H9 (cell line): ENCODE data around the gene RRBP1. TPM values are rescaled to one million over a fixed set of nuclear protein-coding genes. Genes with fewer than 3 reads are reported as not detected.

Experiments used
- DNase-seq: peaks from one replicate; pipeline ENCODE4 v3.0.0-alpha.2; 2017
- H2AFZ ChIP-seq: one replicate; pipeline ENCODE4 v1.6.1; 2013; ENCODE audit warnings: mild to moderate bottlenecking, low read length, control low read depth, moderate library complexity
- H2AK5ac ChIP-seq: 2 replicates; pipeline ENCODE4 v1.6.1; 2013; ENCODE audit warnings: low read length, control low read depth, mixed read lengths; ENCODE audit not compliant: insufficient read length
- H2BK120ac ChIP-seq: one replicate; pipeline ENCODE4 v1.6.1; 2013; ENCODE audit warnings: low read depth, mild to moderate bottlenecking, low read length, control low read depth, inconsistent platforms; ENCODE audit not compliant: poor library complexity, severe bottlenecking
- H2BK12ac ChIP-seq: 2 replicates; pipeline ENCODE4 v1.6.1; 2013; ENCODE audit warnings: low read length, control low read depth, mixed read lengths, low read depth; ENCODE audit not compliant: insufficient read length
- H2BK15ac ChIP-seq: 2 replicates; pipeline ENCODE4 v1.6.1; 2013; ENCODE audit warnings: low read depth, low read length, control low read depth
- H2BK20ac ChIP-seq: one replicate; pipeline ENCODE4 v1.6.1; 2013; ENCODE audit warnings: low read depth, mild to moderate bottlenecking, low read length, control low read depth, inconsistent platforms; ENCODE audit not compliant: poor library complexity, severe bottlenecking
- H2BK5ac ChIP-seq: 2 replicates; pipeline ENCODE4 v1.6.1; 2013; ENCODE audit warnings: low read length, control low read depth, mixed read lengths; ENCODE audit not compliant: insufficient read length
- H3K14ac ChIP-seq: 2 replicates; pipeline ENCODE4 v1.6.1; 2013; ENCODE audit warnings: low read length, control low read depth; ENCODE audit not compliant: insufficient read depth
- H3K18ac ChIP-seq: 2 replicates; pipeline ENCODE4 v1.6.1; 2013; ENCODE audit warnings: low read depth, mild to moderate bottlenecking, mixed read lengths, low read length, control low read depth; ENCODE audit not compliant: insufficient read length
- H3K23ac ChIP-seq: 2 replicates; pipeline ENCODE4 v1.6.1; 2013; ENCODE audit warnings: low read length, control low read depth, mixed read lengths, low read depth; ENCODE audit not compliant: insufficient read length
- H3K23me2 ChIP-seq: 2 replicates; pipeline ENCODE4 v1.6.1; 2013; ENCODE audit warnings: low read depth, mild to moderate bottlenecking, mixed read lengths, low read length, control low read depth; ENCODE audit not compliant: insufficient read length, poor library complexity, severe bottlenecking
- H3K27ac ChIP-seq: 2 replicates; pipeline ENCODE4 v1.5.1; 2013; ENCODE audit warnings: low read length, control low read depth, mixed read lengths, low read depth; ENCODE audit not compliant: insufficient read length
- H3K27me3 ChIP-seq: 2 replicates; pipeline ENCODE4 v1.6.1; 2013; ENCODE audit warnings: low read length, control low read depth, inconsistent platforms; ENCODE audit not compliant: insufficient read depth
- H3K4ac ChIP-seq: 2 replicates; pipeline ENCODE4 v1.6.1; 2013; ENCODE audit warnings: low read depth, mild to moderate bottlenecking, control low read depth, inconsistent platforms, low read length, moderate library complexity
- H3K4me1 ChIP-seq: 2 replicates; pipeline ENCODE4 v1.6.1; 2013; ENCODE audit warnings: low read length, control low read depth, inconsistent platforms; ENCODE audit not compliant: insufficient read depth
- H3K4me2 ChIP-seq: 2 replicates; pipeline ENCODE4 v1.6.1; 2013; ENCODE audit warnings: low read length, control low read depth, mixed read lengths; ENCODE audit not compliant: insufficient read length, insufficient read depth
- H3K56ac ChIP-seq: 2 replicates; pipeline ENCODE4 v1.6.1; 2013; ENCODE audit warnings: low read depth, mild to moderate bottlenecking, mixed read lengths, low read length, control low read depth; ENCODE audit not compliant: insufficient read length
- H3K79me1 ChIP-seq: 2 replicates; pipeline ENCODE4 v1.6.1; 2013; ENCODE audit warnings: low read depth, mild to moderate bottlenecking, moderate library complexity, low read length, control low read depth, inconsistent platforms; ENCODE audit not compliant: insufficient read depth, poor library complexity, severe bottlenecking
- H3K79me2 ChIP-seq: 2 replicates; pipeline ENCODE4 v1.6.1; 2013; ENCODE audit warnings: low read length, control low read depth, inconsistent platforms; ENCODE audit not compliant: insufficient read depth
- H3K9ac ChIP-seq: 2 replicates; pipeline ENCODE4 v1.6.1; 2013; ENCODE audit warnings: low read length, control low read depth, mixed read lengths; ENCODE audit not compliant: insufficient read length; ENCODE audit errors: extremely low read depth
- H3K9me3 ChIP-seq: one replicate; pipeline ENCODE4 v1.6.1; 2013; ENCODE audit warnings: low read depth, low read length, inconsistent platforms; ENCODE audit not compliant: control insufficient read depth
- H3T11ph ChIP-seq: one replicate; pipeline ENCODE4 v1.6.1; 2013; ENCODE audit warnings: mild to moderate bottlenecking, low read length, control low read depth, inconsistent platforms
- H4K20me1 ChIP-seq: one replicate; pipeline ENCODE4 v1.6.1; 2013; ENCODE audit not compliant: control insufficient read depth, insufficient read length, insufficient read depth
- H4K5ac ChIP-seq: 2 replicates; pipeline ENCODE4 v1.6.1; 2013; ENCODE audit warnings: low read depth, mild to moderate bottlenecking, mixed read lengths, low read length, control low read depth; ENCODE audit not compliant: insufficient read length
- H4K8ac ChIP-seq: replicated peaks from 2 replicates; pipeline ENCODE4 v1.6.1; 2013; ENCODE audit warnings: low read length, control low read depth, mixed read lengths, low read depth; ENCODE audit not compliant: insufficient read length
- H4K91ac ChIP-seq: 2 replicates; pipeline ENCODE4 v1.6.1; 2013; ENCODE audit warnings: low read depth, mild to moderate bottlenecking, moderate library complexity, mixed read lengths, low read length, control low read depth; ENCODE audit not compliant: insufficient read length
- H3K27ac Mint-ChIP-seq, 3 experiments: 2 replicates in 2 of 3; 3 replicates in 1 of 3; pipeline ENCODE4 v1.8.0; 2020 to 2021; ENCODE audit warnings: mixed read lengths in 3 of 3, mild to moderate bottlenecking in 1 of 3, moderate library complexity in 1 of 3
- H3K27me3 Mint-ChIP-seq: 2 replicates; pipeline ENCODE4 v1.8.0; 2021; ENCODE audit warnings: low read depth, mild to moderate bottlenecking, moderate library complexity, mixed read lengths
- H3K36me3 Mint-ChIP-seq, 3 experiments: 2 replicates in 2 of 3; 3 replicates in 1 of 3; pipeline ENCODE4 v1.8.0; 2020 to 2021; ENCODE audit warnings: low read depth in 3 of 3, mixed read lengths in 3 of 3; ENCODE audit not compliant: insufficient read depth in 1 of 3
- H3K4me1 Mint-ChIP-seq, 2 experiments: 2 replicates each; pipeline ENCODE4 v1.8.0; 2020; ENCODE audit warnings: mixed read lengths in 2 of 2
- H3K4me3 Mint-ChIP-seq, 2 experiments: 2 replicates in 1 of 2; 3 replicates in 1 of 2; pipeline ENCODE4 v1.8.0; 2020 to 2021; ENCODE audit warnings: mild to moderate bottlenecking in 2 of 2, mixed read lengths in 2 of 2, moderate library complexity in 1 of 2
- H3K9me3 Mint-ChIP-seq, 2 experiments: 2 replicates in 1 of 2; 3 replicates in 1 of 2; pipeline ENCODE4 v1.8.0; 2020; ENCODE audit warnings: mild to moderate bottlenecking in 2 of 2, mixed read lengths in 2 of 2, moderate library complexity in 1 of 2
- WGBS: extraction: QIAGEN DNeasy Blood & Tissue Kit; methylation state at CpG from one replicate; pipeline ENCODE4 v1.1.7; 2013; ENCODE audit warnings: missing lambda C conversion rate, low lambda C conversion rate, mixed read lengths; ENCODE audit not compliant: insufficient read length; ENCODE audit errors: extremely low coverage; 5-methylcytosine and 5-hydroxymethylcytosine counted together
- total RNA-seq: library from RNA; stranded (reverse); gene quantifications from 2 replicates; pipeline ENCODE4 v1.2.1, GENCODE V29; 2021
- TF ChIP-seq, protein P1 (sequence below): fragments of 200-600 bp; sonication (generic); conservative IDR thresholded peaks from 3 replicates; pipeline ENCODE4 v1.8.0; 2021; ENCODE audit warnings: antibody characterized with exemption, mild to moderate bottlenecking

The RRBP1 gene
- total RNA-seq, 1 experiment from 2014 or later = 97.8 TPM

DNA sequence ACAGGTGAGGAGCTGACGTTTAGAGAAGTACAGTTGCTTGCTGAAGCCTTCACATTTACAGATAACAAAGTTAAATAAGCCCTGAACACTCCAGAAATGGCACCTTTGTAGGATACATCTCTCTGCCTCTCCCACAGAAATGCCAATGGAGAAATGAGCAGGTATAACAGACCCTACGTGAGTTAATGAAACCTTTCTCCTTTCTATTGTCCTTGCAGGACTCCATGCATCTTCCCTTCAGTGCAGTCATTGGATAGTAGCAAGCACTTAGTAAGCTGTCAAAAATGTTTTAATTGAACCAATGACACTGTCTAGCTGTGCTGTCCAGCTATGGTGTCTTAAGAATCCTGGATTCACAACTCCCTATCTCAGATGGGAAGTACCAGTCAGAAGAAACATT lies 8.1 kb upstream of the RRBP1 start:
- Histone ChIP-seq H2AK5ac (no peak overlapping the region), H3K9ac (no peak overlapping the region)

More for the DNA sequence above, 8.1 kb upstream of the RRBP1 start:
- no peak overlapping the region for H2BK12ac ChIP-seq
- no CpG with 5 or more reads among the region's 2 CpGs for WGBS
- H3K27ac ChIP-seq = no peak overlapping the region
- Mint-ChIP-seq H3K4me1 (peaks cover 10% of the 10 kb centered on the region in 2 experiments), H3K27me3 (peaks cover 36% of the 10 kb centered on the region), H3K4me3 (no peak overlapping the region), H3K27ac (no peak overlapping the region), H3K36me3 (peaks cover 0 to 3% (median 2%) of the 10 kb centered on the region in 3 experiments; a peak in 2 of 7 replicates), H3K9me3 (peaks cover 7 to 17% of the 10 kb centered on the region in 2 experiments; a peak in 4 of 5 replicates)
- TF ChIP-seq, protein P1, sequence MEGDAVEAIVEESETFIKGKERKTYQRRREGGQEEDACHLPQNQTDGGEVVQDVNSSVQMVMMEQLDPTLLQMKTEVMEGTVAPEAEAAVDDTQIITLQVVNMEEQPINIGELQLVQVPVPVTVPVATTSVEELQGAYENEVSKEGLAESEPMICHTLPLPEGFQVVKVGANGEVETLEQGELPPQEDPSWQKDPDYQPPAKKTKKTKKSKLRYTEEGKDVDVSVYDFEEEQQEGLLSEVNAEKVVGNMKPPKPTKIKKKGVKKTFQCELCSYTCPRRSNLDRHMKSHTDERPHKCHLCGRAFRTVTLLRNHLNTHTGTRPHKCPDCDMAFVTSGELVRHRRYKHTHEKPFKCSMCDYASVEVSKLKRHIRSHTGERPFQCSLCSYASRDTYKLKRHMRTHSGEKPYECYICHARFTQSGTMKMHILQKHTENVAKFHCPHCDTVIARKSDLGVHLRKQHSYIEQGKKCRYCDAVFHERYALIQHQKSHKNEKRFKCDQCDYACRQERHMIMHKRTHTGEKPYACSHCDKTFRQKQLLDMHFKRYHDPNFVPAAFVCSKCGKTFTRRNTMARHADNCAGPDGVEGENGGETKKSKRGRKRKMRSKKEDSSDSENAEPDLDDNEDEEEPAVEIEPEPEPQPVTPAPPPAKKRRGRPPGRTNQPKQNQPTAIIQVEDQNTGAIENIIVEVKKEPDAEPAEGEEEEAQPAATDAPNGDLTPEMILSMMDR = no peak
- H4K5ac ChIP-seq = no peak overlapping the region
- no peak overlapping the region for H3K4ac ChIP-seq
- no peak overlapping the region for H3K18ac ChIP-seq
- no peak for DNase-seq
- no peak overlapping the region for H3K14ac ChIP-seq
- H3K4me2 ChIP-seq = no peak overlapping the region
- peaks cover 8% of the 10 kb centered on the region; the same call in 1 of the 2 replicates for H3K4me1 ChIP-seq
- H3K79me2 ChIP-seq = no peaks in the 10 kb centered on the region
- no peaks in the 10 kb centered on the region for H3K27me3 ChIP-seq
- no peak overlapping the region for H4K8ac ChIP-seq
- no peaks in the 10 kb centered on the region for H3K9me3 ChIP-seq
- no peaks in the 10 kb centered on the region for H3K79me1 ChIP-seq
- no peaks in the 10 kb centered on the region for H4K20me1 ChIP-seq
- H3K56ac ChIP-seq = no peak overlapping the region
- no peak overlapping the region for H2BK5ac ChIP-seq
- no peak overlapping the region for H2BK120ac ChIP-seq
- no peak overlapping the region for H2BK15ac ChIP-seq
- no peak overlapping the region for H3T11ph ChIP-seq
- H4K91ac ChIP-seq = no peak overlapping the region
- no peak overlapping the region for H2AFZ ChIP-seq
- no peak overlapping the region for H2BK20ac ChIP-seq
- no peak overlapping the region for H3K23ac ChIP-seq
- no peaks in the 10 kb centered on the region for H3K23me2 ChIP-seq
